IPS DF 6.9 (cell line): ENCODE data around the gene GLIS1.
"Not testable (repeated sequence)": the region's sequence is repeated elsewhere in the genome, so short reads cannot be mapped to it uniquely, and the experiment has no call there.

Source experiments
- DNase-seq: peaks from one replicate; pipeline ENCODE4 v3.0.0-alpha.2; 2013; ENCODE audit warnings: low read depth, low spot score
- H3K27ac ChIP-seq: one replicate; pipeline ENCODE4 v1.5.1; 2013; ENCODE audit warnings: low read length, control low read depth
- H3K27me3 ChIP-seq: 2 replicates; pipeline ENCODE4 v1.6.1; 2013; ENCODE audit warnings: mild to moderate bottlenecking, low read length; ENCODE audit not compliant: control insufficient read depth, insufficient read depth
- H3K36me3 ChIP-seq: 2 replicates; pipeline ENCODE4 v1.6.1; 2013; ENCODE audit warnings: low read length; ENCODE audit not compliant: control insufficient read depth, insufficient read depth
- H3K4me1 ChIP-seq: 2 replicates; pipeline ENCODE4 v1.6.1; 2013; ENCODE audit warnings: low read length; ENCODE audit not compliant: control insufficient read depth, insufficient read depth
- H3K4me3 ChIP-seq: 2 replicates; pipeline ENCODE4 v1.5.1; 2013; ENCODE audit warnings: mild to moderate bottlenecking, low read length
- H3K9me3 ChIP-seq: 2 replicates; pipeline ENCODE4 v1.6.1; 2013; ENCODE audit warnings: low read length, inconsistent platforms; ENCODE audit not compliant: control insufficient read depth, insufficient read depth
- WGBS: extraction: QIAGEN DNeasy Blood & Tissue Kit; methylation state at CpG from one replicate; pipeline ENCODE4 v1.1.7; 2013; ENCODE audit warnings: mixed read lengths, missing lambda C conversion rate; ENCODE audit not compliant: insufficient read length, insufficient coverage; 5-methylcytosine and 5-hydroxymethylcytosine counted together

Gene GLIS1

GRCh38 chr1:53657531-53657805, 81.5 kb downstream of the GLIS1 start:
- H3K4me3 ChIP-seq, result no peak overlapping the region
- no CpG with 5 or more reads among the region's 4 CpGs for WGBS
- no peaks in the 10 kb centered on the region for H3K36me3 ChIP-seq
- no peak overlapping the region for H3K27ac ChIP-seq
- H3K27me3 ChIP-seq, result no peaks in the 10 kb centered on the region
- DNase-seq, result no peak
- H3K4me1 ChIP-seq, result no peaks in the 10 kb centered on the region
- H3K9me3 ChIP-seq, result no peaks in the 10 kb centered on the region

DNA sequence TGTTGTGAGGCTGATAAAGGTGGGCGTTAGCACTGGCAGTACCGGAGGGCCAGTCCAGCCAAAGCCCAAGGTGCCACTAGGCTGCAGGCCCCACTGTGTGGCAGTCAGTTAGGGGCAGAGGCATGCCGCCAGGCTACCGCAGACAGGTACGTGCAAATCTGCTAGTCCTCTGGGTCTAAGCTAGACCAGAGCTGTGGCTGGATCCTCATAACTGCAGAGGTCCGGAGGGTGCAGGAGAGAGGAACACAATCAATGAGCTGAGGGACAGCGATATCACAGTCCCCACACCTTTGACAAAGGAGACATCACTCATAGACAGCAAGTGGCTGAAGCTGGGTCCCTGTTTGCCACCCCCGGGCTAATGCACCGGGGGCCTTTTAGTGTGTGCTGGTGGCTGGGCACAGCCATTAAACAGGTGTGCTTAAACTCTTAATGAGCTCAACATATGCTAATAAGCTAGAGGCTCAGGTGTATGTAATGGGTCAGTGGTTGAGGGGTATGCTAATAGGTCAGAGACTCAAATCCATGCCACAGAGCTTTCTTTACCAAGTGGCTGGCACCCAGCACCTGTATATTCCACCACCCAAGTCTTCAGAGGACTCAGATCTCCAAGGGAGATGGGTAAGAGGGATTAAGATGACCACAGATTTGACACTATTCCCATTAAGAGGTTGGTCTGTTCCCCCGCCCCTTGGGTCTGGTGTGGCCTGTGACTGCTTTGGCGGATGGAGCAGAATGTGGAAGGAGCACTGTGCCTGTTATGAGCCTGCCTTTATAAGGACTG, 82.0 kb downstream of the GLIS1 start:
- no peaks in the 10 kb centered on the region for H3K36me3 ChIP-seq
- no CpG with 5 or more reads among the region's 11 CpGs for WGBS
- H3K27me3 ChIP-seq, result no peaks in the 10 kb centered on the region
- no peak overlapping the region for H3K27ac ChIP-seq
- H3K4me3 ChIP-seq, result no peak overlapping the region
- H3K9me3 ChIP-seq, result no peaks in the 10 kb centered on the region
- DNase-seq, result no peak
- H3K4me1 ChIP-seq, result no peaks in the 10 kb centered on the region

- no peaks in the 10 kb centered on the region for H3K27me3 ChIP-seq
- H3K4me1 ChIP-seq, result no peaks in the 10 kb centered on the region
- whole genome bisulfite sequencing, result no CpG with 5 or more reads among the region's 10 CpGs
- no peak overlapping the region for H3K4me3 ChIP-seq
- H3K36me3 ChIP-seq, result no peaks in the 10 kb centered on the region
- no peaks in the 10 kb centered on the region for H3K9me3 ChIP-seq
- H3K27ac ChIP-seq, result no peak overlapping the region
- DNase-seq, result no peak
Observed at GRCh38 chr1:53655931-53656746, 82.8 kb downstream of the GLIS1 start.

DNA sequence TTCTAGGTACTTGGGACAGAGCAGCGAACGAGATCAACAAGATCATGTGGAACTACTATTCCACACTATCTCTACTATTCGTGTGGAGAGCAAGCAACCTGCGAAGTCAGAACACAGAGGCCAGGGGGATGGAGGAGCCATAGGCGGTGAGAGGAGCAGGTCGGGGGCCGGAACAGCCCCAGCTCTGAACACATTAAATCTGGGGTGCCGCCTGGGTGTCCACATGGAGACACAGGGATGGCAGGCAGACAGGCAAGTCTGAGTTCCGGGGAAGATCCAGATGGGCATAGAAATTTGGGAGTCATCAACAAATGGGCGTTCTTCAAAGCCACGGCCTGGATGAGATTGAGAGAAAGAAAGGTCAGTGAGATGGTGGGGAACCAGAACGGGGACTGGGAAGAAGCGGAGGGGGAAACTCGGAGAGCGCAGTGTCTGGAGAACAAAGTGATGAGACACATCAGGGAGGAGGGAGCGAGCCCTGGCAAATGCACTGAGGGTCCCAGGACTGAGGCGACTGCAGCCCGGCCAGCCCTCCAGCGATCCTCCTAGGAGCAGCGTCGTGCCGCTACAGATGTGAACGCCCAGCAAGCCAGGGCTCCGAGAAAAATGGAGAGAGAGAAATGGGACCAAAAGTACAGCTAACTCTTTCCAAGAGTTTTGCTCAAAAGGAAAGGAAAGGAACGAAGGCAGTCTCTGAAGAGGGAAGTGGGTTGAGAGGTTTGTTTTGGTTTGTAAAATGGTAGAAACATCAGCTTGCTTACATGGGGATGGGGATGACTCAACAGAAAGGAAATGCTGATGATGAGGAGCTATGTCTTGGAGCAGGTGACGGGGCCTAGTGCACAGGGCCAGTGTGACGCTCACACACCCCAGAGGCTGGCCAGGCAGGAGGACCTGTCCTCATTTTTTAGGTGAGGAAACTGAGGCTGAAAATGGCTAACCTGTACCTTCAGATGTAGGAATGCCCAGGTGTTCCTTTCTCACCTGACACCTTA, 84.5 kb downstream of the GLIS1 start:
- no CpG with 5 or more reads among the region's 27 CpGs for WGBS
- H3K4me3 ChIP-seq, result no peak overlapping the region
- H3K27ac ChIP-seq, result no peak overlapping the region
- no peaks in the 10 kb centered on the region for H3K27me3 ChIP-seq
- no peaks in the 10 kb centered on the region for H3K4me1 ChIP-seq
- no peaks in the 10 kb centered on the region for H3K36me3 ChIP-seq
- DNase-seq, result no peak
- no peaks in the 10 kb centered on the region for H3K9me3 ChIP-seq

DNA sequence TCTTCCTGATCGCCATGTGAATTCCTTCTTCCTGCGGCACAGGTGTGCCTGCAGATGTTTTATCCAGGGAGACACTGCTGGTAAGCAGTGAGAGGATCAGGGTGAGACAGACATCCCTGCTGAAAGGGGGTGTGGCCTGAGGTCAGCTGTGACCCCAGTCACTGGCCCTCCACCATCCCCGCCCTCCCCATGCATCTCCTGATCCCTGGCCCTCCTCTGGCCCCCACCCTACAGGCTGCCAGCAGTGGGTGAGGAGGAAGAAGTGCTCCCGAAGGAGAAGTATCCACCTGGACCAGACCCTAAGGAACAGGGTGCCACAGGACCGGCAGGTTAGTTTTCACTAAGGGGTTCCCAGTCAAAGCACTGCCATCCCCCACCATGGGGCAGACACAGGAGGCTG, 85.3 kb downstream of the GLIS1 start:
- DNase-seq, result no peak
- H3K27ac ChIP-seq, result no peak overlapping the region
- H3K36me3 ChIP-seq, result no peaks in the 10 kb centered on the region
- H3K9me3 ChIP-seq, result no peaks in the 10 kb centered on the region
- no CpG with 5 or more reads among the region's 5 CpGs for WGBS
- no peaks in the 10 kb centered on the region for H3K4me1 ChIP-seq
- H3K27me3 ChIP-seq, result no peaks in the 10 kb centered on the region
- H3K4me3 ChIP-seq, result no peak overlapping the region

DNA sequence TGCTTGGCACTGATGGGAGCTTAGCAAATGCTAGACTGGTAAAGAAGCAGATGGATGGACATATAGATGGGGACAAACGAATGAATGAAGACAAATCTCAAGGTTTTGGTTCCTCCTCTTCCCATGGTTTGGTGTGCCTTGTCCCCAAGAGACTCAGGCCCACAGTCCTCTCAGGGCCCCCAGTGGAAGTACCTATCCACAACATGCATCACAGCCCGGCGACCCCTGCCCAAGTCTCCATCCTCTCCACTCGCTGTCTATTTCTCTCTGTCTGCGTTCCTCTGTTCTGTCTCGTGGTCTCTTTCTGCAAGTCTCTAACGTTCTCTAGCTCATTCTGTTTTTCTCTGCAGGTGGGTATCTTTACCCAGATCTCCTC, 85.8 kb downstream of the GLIS1 start:
- H3K27ac ChIP-seq, result no peak overlapping the region
- no CpG with 5 or more reads among the region's 7 CpGs for WGBS
- DNase-seq, result no peak

GRCh38 chr1:53652441-53653199, 86.3 kb downstream of the GLIS1 start:
- H3K36me3 ChIP-seq, result no peaks in the 10 kb centered on the region
- H3K27me3 ChIP-seq, result no peaks in the 10 kb centered on the region
- WGBS, result no CpG with 5 or more reads among the region's 7 CpGs
- DNase-seq, result no peak
- H3K4me1 ChIP-seq, result no peaks in the 10 kb centered on the region
- H3K27ac ChIP-seq, result no peak overlapping the region
- no peaks in the 10 kb centered on the region for H3K9me3 ChIP-seq
- no peak overlapping the region for H3K4me3 ChIP-seq

More for the DNA sequence above, 85.8 kb downstream of the GLIS1 start:
- Histone ChIP-seq H3K4me1 (no peaks in the 10 kb centered on the region), H3K36me3 (no peaks in the 10 kb centered on the region), H3K9me3 (no peaks in the 10 kb centered on the region), H3K4me3 (no peak overlapping the region), H3K27me3 (no peaks in the 10 kb centered on the region)

- Histone ChIP-seq H3K27me3 (no peaks in the 10 kb centered on the region), H3K36me3 (no peaks in the 10 kb centered on the region), H3K4me1 (no peaks in the 10 kb centered on the region), H3K9me3 (no peaks in the 10 kb centered on the region), H3K27ac (no peak overlapping the region), H3K4me3 (no peak overlapping the region)
- no peak for DNase-seq
- WGBS, result no CpG with 5 or more reads among the region's 1 CpG
Observed at GRCh38 chr1:53651356-53651755, 87.6 kb downstream of the GLIS1 start.

GRCh38 chr1:53648516-53648915, 90.4 kb downstream of the GLIS1 start:
- Histone ChIP-seq H3K9me3 (no peaks in the 10 kb centered on the region), H3K4me3 (no peak overlapping the region), H3K27ac (no peak overlapping the region), H3K4me1 (no peaks in the 10 kb centered on the region), H3K36me3 (no peaks in the 10 kb centered on the region), H3K27me3 (no peaks in the 10 kb centered on the region)
- no CpG with 5 or more reads among the region's 7 CpGs for WGBS
- DNase-seq, result no peak

GRCh38 chr1:53647915-53648314, 91.0 kb downstream of the GLIS1 start:
- not testable (repeated sequence) for H3K4me3 ChIP-seq, H3K27ac ChIP-seq, H3K9me3 ChIP-seq, H3K27me3 ChIP-seq, DNase-seq, H3K4me1 ChIP-seq, H3K36me3 ChIP-seq
- no CpG with 5 or more reads among the region's 4 CpGs for WGBS
